Fibroblast of lung (primary cell): ENCODE results near the gene PIP5K1C.

ENCODE experiments used
- EZH2 ChIP-seq: IDR thresholded peaks from 2 replicates; pipeline ENCODE4 v1.5.1; 2012; ENCODE audit warnings: low read length, control low read depth, mild to moderate bottlenecking; ENCODE audit errors: missing control alignments
- TF ChIP-seq, protein P1 (sequence below), 2 donors: IDR thresholded peaks in 1 of 2; conservative IDR thresholded peaks in 1 of 2; 1 replicate in 1 of 2; 2 replicates in 1 of 2; pipeline ENCODE4 v1.5.1; 2011 to 2012; ENCODE audit warnings: low read length in 2 of 2, control low read depth in 1 of 2, inconsistent platforms in 1 of 2, low read depth in 1 of 2, mild to moderate bottlenecking in 1 of 2

DNA sequence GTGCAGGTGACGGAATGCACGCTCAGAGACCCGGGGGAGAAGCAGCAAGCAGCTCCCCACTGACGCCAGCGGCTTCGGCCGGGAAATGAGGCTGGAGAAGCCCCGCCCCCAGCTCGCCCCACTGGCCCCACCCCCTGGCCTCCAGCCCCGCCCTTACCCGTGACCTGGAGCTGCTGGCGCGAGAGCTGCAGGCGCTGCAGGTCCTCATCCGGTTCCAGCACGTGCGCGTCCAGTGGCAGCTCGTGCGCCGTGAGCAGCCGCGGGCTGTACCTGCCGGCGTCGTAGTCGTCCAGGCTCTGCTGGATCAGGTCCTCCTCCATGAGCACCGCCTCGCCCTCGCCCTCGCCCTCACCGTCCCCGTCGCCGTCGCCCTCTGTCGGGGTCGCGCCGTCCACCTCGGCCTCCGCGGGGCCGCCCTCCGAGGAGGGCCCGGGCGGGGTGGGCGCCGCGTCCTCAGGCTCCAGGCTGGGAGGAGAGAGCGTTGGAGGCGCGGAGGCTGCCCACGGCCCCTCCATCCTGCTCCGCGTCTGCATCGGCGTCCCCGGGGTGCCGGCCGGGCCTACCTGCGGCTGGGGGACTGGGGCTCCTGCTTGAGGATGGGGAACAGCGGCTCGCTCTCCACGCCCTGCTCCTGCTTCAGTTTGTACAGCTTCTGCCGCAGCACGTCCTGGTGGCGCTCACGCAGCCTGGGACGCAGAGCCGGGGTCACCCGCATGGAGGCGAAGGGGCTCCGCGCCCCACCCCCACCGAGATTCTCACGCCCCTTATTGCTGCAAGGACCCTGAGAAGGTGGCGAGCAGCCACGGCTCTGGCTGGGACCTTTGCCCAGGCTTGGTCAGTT is 87.1 kb downstream of the PIP5K1C start:
- TF ChIP-seq, protein P1, sequence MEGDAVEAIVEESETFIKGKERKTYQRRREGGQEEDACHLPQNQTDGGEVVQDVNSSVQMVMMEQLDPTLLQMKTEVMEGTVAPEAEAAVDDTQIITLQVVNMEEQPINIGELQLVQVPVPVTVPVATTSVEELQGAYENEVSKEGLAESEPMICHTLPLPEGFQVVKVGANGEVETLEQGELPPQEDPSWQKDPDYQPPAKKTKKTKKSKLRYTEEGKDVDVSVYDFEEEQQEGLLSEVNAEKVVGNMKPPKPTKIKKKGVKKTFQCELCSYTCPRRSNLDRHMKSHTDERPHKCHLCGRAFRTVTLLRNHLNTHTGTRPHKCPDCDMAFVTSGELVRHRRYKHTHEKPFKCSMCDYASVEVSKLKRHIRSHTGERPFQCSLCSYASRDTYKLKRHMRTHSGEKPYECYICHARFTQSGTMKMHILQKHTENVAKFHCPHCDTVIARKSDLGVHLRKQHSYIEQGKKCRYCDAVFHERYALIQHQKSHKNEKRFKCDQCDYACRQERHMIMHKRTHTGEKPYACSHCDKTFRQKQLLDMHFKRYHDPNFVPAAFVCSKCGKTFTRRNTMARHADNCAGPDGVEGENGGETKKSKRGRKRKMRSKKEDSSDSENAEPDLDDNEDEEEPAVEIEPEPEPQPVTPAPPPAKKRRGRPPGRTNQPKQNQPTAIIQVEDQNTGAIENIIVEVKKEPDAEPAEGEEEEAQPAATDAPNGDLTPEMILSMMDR (conservative IDR thresholded peaks at IDR 0.05 in 1 of 2, IDR thresholded peaks at IDR 0.05 in 1 of 2; ENCODE audit: low read depth in 1 of 2, low read length in 2 of 2): no peak
- TF ChIP-seq EZH2: no peak
